Right renal cortex interstitium (tissue), 3 donors: Measurements from ENCODE around the gene TSKS. TPM values are rescaled to one million over a fixed set of nuclear protein-coding genes. Genes with fewer than 3 reads are reported as not detected.

Experiments
- DNase-seq, 3 donors: peaks; one replicate each; pipeline ENCODE4 v3.0.0-alpha.2; 2013; ENCODE audit warnings: low read depth in 3 of 3, low spot score in 2 of 3
- polyA plus RNA-seq, 3 donors: library from polyadenylated mRNA; unstranded; fragments of 120-200 nt; gene quantifications; one replicate each; pipeline ENCODE4 v1.2.1, GENCODE V29; 2013; ENCODE audit not compliant: insufficient read length in 3 of 3

TSKS gene
- polyA plus RNA-seq, 3 donors = 0.10 to 0.15 TPM; not detected in 1

DNA sequence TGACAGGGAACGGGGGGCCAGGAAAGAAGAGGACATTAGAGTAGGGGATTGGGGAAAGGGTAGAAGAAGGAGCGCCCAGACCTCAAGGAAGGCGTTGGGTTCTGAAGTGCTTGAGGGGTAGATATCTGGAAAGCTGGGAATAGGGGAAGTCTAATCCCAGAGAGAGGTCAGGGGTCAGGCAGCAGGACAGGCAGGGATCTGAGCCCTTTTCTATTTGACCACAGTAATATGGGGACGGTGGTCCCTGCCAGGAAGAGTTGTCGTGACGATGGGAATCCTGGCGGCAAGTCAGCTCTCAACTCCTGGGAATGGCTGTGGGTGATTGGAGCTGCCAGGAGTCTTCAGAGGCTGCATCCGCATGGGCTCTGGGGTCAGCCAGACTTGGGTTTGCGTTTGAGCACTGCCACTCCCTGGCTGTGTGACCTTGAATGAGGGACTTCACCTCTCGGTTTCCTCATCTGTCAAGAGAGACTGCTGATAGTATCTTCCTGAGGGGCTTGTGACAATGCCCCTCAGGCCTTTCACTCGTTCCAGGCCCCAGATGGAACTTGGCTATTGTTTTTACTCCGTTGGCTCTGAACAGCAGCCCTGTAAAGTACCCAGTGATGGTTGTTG, 5.0 kb upstream of the TSKS start:
- DNase-seq = no peak

DNA sequence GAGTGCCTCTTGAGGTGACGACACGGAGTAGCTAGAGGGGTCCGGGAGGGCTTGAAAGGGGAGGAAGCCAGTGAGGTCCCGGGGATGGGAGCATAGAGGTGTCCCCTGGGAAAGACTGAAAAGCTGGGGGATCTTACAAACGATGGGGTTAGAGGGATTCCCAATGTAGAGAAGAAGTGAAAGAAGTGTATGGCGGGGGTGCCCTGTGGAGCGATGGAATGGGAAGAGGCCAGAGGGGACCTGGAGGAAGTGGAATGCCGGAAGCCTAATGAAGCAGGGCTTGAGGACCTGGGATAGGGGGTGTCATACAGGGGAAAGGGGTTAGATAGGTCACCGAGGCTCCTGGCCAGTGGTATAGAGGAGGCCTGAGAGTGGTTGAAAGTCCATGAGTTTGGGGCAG, 4.3 kb upstream of the TSKS start:
- no peak for DNase-seq

DNA sequence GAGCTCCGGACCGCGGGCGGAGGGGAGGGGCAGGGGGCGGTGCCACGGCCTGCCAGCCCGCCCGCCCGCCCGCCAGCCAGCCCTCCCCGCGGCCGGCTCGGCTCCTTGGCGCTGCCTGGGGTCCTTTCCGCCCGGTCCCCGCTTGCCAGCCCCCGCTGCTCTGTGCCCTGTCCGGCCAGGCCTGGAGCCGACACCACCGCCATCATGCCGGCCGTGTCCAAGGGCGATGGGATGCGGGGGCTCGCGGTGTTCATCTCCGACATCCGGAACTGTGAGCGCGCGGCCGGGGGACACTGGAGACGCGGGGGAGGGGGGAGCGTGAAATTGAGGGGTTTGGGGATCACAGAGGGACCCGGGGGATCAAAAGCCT, 3.8 kb upstream of the TSKS start, which contains the start of gene AP2A1:
Gene AP2A1 (plus strand): TSS at position 72 of the 370 bp plus-strand sequence. CDS start 133 bp downstream, at position 205.
- DNase-seq = peak in 1 of 3 donors; percentile 17

DNA sequence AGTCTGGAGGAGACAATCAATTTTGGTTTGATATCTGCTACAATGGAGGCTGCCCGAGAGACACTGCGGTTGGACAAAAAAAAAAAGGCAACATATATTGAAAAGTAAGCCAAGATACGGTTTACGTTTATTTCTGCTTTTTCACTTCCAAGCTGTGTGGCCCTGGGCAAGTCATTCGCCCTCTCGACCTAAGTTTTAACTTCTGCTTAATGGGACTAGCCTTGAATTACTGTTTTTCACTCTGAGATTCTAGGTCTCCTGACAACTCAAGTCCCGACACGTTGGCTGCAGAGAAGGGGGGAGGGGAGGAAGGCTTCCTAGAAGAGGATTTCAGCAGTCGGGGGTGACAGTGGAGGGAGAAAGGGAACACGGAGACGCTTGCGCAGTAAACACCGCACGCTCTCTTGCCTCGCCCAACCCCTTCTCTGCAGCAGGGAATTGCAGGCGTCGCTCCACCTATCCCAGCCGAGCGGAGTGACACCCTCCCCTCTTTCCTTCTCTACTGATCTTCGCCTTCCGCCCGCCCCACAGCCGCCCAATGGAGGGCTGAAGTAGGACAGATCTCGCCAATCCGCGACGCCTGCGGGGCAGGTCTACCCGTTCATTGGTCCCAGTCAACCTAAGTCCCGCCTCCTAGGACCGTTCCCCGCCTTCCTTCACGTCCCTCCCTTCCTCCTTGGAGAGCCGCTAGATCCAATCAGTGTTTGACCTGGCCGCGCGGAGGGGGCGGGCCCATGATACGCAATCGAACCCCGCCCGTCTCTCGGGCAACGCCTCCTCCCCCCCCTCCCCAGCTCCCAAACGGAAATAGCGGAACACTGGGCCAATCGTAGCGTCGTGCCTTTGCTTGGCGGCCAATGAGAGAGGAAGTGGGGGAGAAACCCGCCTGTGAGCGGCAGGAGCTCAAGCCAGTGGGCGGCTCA, 3.2 kb upstream of the TSKS start:
- DNase-seq = peak; percentile 99

DNA sequence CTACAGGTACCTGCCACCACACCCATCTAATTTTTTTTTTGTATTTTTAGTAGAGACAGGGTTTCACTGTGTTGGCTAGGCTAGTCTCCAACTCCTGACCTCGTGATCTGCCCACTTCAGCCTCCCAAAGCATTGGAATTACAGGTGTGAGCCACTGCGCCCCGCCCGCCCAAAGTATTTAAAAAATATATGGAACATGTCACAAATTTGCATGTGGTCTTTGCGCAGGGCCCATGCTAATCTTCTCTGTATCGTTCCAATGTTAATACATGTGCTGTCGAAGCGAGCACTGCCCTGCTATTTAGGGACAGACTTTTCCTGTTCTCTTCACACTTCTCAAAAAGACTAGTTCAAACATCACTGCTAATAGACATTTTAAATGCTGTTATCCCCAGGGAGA, 1.2 kb upstream of the TSKS start:
- DNase-seq = no peak

DNA sequence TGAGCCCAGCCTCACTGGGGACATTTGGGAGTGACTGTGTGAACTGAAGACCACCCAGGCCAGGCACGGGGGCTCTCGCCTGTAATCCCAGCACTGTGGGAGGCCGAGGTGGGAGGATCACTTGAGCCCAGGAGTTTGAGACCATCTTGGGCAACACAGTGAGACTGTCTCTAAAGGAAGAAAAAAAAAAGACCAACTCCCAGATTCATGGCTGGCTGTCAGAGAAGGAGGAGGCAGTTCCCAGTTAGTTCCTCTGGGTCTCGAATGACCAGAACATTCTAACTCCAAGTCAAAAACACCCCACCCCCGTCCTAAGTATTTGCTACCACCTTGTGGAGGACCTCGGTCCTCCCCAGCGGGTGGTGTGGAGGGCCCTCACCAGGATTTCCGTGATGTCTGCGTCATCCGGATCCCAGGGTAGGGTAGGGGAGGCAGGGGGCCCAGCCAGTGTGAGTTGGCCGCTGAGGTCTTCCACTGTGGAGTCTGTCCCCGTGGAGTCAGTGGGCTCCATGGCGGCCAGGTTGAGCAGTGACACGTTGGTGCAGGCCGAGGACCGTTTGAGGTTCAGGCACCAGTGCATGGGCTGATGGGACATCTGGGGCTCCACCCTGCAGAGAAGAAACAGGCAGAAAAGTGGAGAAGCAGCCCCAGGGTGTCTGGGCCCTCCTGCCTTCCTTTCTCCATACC, 1.3 kb downstream of the TSKS start:
- DNase-seq = no peak

DNA sequence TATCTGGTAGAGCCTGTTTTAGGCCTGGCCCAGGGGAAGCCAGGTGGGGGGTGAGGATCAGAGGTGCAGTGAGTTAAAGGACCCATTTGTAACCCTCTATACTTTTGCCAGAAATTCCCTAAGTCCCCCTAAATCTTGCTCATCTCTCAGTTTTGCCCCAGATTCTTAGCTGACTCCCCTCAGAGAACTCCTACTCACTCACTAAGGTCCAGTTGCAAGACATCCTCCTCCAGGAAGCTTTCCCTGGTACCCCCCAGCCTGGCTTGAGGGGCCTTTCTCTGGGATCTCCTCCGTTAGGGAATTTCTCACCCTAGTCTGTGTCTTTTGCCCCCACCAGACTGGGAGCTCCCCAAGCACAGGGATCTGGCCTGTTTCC, 1.9 kb downstream of the TSKS start:
- no peak for DNase-seq

DNA sequence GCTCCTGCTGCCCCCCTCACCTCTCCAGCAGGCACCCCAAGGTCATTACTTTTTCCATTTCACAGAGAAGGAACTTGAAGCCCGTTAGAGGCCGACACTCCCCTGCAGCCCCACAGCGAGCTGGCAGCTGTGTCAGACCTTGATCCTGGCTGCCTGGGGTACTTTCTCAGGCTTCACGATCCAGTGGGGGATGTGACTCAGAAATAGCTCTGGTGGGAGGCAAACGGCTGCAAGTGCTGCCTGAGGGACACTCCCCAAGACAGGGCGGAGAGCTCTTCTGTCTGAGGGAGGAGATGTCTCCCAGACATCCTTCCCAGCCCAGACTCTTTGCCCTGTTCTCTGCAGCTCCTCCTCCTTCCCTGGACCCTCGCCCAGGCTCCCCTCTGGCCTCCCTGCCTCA, 4.8 kb downstream of the TSKS start:
- DNase-seq = no peak

DNA sequence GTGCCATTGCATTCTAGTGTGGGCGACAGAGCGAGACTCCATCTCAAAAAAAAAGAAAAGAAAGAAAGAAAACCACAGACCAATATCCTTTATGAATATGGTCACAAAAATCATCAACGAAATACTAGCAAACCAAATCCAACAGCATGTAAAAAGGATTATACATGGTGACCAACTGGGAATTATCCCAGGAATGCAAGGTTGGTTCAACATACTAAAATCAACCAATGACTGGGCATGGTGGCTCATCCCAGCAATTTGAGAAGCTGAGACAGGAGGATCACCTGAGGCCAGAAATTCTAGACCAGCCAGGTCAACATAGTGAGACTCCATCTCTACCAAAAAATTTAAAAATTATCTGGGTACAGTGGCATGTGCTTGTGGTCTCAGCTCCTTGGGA, 7.2 kb downstream of the TSKS start:
- no peak for DNase-seq

DNA sequence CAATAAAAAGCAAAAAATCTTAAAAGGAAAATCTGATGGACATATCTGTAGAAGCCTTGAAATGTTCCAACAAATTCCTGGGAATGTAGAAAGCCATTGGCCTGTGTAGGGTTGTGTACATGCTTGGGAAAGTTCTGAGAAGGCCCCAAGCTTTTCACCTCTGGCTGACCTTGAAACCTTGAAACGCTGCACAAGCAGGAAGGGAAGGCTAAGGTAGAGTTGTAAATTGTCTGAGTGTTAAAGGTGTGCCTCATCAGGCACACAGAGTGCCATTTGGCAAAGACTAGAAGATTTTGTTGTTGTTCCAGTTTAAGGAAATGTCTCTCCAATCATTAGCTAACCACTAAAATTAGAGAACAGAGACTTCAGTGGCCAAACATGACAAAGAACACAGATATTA, 10.4 kb downstream of the TSKS start:
- DNase-seq = no peak

DNA sequence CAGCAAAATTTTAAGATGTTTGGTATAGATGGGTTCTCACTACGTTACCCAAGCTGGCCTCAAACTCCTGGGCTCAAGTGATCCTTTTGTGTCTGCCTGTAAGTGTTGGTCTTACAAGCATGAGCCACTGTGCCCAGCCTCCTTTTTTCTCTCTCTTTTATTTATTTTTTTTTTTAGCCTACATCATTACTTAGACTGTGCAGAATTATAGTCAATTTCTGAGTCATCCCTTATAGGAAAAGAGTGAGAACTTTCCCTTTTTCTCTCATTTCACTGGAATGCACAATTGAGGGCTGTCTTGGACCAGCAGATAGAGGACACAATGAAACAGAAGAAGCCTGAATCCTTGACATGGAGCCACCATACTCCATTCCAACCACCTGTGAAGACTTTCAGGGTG, 13.3 kb downstream of the TSKS start:
- no peak for DNase-seq

DNA sequence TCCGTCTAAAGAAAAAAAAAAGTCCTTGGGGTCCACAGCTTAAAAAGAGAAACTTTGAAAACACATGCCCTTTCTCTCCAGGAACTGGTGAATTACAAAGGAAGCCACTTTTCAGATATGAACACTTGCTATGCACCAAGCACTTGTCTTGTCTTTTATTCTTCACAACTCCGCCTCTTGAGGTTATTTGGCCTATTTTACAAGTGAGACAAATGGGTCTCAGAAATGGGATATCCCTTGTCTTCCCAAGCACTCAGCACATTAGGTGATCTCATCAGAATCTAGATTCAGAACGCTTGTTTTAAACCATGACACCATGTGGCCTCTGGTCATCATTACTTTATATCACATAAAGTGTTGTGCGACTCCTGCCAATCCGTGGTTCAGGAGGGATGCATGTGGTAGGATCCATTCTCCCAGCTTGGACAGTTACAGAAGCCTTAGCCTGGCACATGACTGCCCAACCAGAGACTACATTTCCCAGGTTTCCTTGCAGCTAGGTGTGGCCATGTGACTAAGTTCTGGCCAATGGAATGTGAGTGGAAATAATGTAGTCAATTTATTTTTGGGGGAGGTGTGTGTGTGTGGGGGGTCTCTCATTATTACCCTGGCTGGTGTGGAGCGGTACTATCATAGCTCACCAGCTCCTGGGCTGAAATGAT, 13.9 kb downstream of the TSKS start:
- DNase-seq = no peak

DNA sequence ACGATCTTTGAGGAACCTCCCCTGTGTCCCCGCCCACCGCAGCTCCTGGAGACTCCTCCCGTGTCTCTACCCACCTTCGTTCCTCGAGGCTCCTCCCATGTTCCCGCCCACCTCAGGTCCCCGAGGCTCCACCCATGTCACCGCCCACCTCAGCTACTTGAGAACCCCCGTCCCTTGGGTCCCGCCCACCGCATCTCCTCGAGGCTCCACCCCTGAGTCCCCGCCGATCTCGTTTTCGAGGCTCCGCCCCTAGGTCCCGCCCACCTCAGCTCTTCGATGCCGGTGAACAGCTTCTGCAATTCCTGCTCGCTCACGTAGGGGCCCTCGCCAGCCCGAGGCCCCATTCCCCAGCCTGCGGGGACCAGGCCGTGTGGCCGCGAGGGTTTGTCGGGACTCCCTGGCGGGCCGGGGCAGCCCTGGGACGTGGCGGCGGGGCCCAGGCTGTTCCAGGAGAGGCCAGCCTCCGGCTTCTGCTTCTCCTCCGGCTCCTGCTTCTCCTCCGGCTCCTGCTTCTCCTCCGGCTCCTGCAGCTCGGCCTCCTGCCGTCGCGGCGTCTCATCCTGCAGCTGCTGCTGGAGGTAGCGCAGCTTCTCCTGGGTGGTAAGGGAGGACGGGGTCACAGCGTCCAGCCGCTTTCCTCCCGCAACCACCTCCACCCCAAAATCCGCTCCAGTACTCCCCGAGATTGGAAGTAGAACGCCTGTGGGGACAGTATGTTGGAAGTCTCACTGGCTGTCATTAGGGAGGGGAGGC, 16.7 kb downstream of the TSKS start:
- DNase-seq = no peak

DNA sequence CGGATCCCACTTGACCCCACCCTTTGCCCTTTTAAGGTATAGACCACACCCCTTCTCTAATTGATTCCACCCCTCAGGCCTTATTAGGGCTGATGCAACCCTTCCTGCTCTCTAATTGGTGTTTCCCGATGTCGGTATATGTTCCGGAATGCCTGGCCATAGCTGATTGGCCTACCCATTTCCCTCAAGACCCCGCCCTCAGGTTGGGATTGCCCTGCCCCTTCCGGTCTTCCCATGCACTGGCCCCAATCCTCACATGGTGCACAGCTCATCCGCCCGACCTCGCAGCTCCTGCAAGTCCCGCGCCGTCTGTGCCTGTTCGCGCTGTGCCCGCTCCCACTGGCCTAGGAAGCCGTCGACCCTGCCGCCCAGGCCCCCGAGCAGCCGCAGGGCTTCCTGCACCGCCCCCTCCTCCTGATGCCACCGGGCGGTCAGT, 18.1 kb downstream of the TSKS start:
- DNase-seq = no peak

DNA sequence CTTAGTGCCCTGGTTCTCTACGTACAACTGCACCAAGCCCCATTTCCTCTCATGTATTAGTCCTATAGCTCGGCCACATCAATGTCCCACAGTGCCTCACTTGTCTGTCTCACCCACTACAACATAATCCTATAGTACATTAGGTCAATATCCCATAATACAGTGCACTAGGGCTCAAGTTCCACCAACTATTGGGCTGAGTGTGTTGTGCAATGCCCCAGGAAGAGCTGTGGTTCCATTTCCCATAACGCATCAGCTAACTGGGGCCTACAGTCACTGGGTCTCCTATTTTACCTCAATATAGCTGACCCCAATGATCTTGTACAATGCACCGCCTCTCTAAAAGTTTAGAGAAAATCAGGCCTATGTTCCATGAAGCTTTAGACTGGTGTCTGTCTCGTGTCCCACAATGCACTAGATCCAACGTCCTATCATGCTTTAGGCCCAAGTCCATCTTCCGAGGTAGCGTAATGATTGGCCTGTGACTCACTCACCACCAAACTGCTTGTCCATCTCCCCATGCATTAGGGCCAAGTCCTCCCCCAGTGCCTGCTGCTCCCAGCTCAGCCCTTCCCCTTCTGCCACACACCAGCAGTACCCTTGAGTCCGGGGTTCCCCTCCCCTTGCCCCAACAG, 21.8 kb downstream of the TSKS start:
- no peak for DNase-seq

DNA sequence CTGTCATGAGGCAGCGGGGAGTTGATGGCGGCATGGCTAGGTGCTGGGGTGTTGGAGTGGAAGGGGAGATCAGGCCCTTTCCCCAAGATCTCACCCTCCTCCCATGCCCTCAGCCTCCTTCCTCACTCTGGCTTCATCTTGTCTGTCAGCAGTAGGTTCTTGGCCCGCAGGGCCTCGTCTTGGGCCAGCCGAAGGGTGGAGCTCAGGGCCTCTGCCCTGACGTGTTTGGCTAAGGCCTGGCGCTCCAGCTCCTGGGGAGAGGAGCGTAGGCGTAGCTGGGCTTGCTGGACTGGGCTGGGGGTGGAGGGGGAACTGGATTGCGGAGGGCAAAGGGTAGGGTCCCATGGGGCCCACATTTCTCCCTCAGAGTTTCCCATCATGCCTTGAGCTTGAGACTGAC, 23.2 kb downstream of the TSKS start:
- no peak for DNase-seq

DNA sequence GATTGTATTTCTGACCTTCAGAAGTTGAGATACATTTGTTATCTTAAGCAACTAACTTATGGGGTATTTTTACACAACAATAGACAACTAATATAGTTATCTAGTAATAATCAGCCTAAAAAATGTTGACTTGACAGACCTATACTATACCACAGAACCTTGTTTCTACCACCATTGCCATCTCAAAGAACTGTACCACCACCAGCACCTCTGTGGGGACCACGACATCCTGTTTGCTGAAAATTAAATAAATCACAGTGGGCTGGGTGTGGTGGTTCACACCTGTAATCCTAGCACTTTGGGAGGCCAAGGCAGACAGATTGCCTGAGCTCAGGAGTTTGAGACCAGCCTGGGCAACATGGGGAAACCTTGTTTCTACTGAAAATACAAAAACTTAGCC, 24.0 kb downstream of the TSKS start:
- no peak for DNase-seq

DNA sequence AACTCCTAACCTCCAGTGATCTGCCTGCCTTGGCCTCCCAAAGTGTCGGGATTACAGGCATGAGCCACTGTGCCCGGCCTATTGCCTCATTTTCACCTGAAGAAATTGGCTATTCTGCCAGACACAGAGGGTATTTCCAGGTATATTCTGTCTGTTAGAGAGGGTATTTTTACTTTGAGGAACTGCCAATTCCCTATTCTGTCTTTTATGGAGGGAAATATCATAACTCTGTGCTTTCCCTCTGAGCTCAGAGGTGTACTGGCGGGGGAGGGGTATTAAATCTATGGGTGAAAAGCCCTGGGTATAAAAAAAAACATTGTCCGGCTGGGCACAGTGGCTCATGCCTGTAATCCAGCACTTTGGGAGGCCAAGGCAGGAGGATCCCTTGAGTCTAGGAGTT, 24.8 kb downstream of the TSKS start:
- DNase-seq = no peak

DNA sequence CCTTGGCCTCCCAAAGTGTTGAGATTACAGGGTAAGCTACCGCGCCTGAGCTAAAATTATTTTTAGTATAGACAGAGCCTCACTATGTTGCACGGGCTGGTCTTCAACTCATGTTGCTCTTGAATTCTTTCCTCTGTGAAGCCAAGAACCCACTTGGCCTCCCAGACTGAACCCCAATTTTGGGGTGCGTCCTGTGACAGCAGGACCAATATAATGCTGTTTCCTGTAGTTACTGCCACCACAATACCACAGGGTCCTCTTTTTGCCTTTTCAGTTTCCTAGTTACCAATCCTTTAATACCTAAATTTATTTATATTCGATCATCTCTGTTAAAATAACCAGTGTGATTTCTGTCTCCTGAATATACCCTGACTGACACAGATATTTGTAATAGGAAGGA, 32.9 kb downstream of the TSKS start:
- no peak for DNase-seq
